Transverse colon (tissue), 4 donors: ENCODE measurements around the gene CDK17. TPM values are rescaled to one million over a fixed set of nuclear protein-coding genes. Genes with fewer than 3 reads are reported as not detected.

Experiments used
- DNase-seq: peaks from one replicate; pipeline ENCODE4 v3.0.0-alpha.2; 2019
- H3K27ac ChIP-seq, 4 donors: fragments of 200-600 bp; sonication (generic); 2 replicates each; pipeline ENCODE4 v1.5.1; 2016 to 2018; ENCODE audit warnings: inconsistent platforms in 4 of 4
- H3K27me3 ChIP-seq: fragments of 200-600 bp; sonication (generic); 2 replicates; pipeline ENCODE4 v1.5.1; 2017; ENCODE audit warnings: inconsistent platforms
- H3K36me3 ChIP-seq, 4 donors: fragments of 200-600 bp; sonication (generic); 2 replicates each; pipeline ENCODE4 v1.5.1; 2017 to 2019; ENCODE audit warnings: inconsistent platforms in 4 of 4
- H3K4me1 ChIP-seq, 4 donors: fragments of 200-600 bp; sonication (generic); 2 replicates each; pipeline ENCODE4 v1.5.1; 2017 to 2020; ENCODE audit warnings: inconsistent platforms in 4 of 4
- H3K4me3 ChIP-seq, 4 donors: fragments of 200-600 bp; sonication (generic); 1 replicate in 1 of 4; 2 replicates in 3 of 4; pipeline versions ENCODE4 v1.5.1 to v1.6.1; 2017 to 2019; ENCODE audit warnings: inconsistent platforms in 4 of 4
- H3K9me3 ChIP-seq, 2 donors: fragments of 200-600 bp; sonication (generic); 2 replicates each; pipeline ENCODE4 v1.5.1; 2017 to 2019; ENCODE audit warnings: inconsistent platforms in 2 of 2
- CTCF ChIP-seq, 5 experiments: fragments of 200-600 bp in 3 of 5; fragments of 450-650 bp in 2 of 5; sonication (generic) in 3 of 5; IDR thresholded peaks; 1 replicate in 2 of 5; 2 replicates in 3 of 5; pipeline ENCODE4 v1.5.1; 2016 to 2017; ENCODE audit warnings: antibody characterized with exemption in 5 of 5, inconsistent platforms in 3 of 5, mild to moderate bottlenecking in 2 of 5, moderate library complexity in 1 of 5
- EP300 ChIP-seq: sonication (generic); formaldehyde crosslinking; IDR thresholded peaks from one replicate; pipeline ENCODE4 v1.6.1; 2017; ENCODE audit warnings: antibody characterized with exemption, low read depth
- POLR2A ChIP-seq: fragments of 450-650 bp; IDR thresholded peaks from one replicate; pipeline ENCODE4 v1.6.1; 2016; ENCODE audit warnings: antibody characterized with exemption, mild to moderate bottlenecking, moderate library complexity
- POLR2AphosphoS5 ChIP-seq, 3 donors: sonication (generic); formaldehyde crosslinking; IDR thresholded peaks; one replicate each; pipeline ENCODE4 v1.6.1; 2016; ENCODE audit warnings: antibody characterized with exemption in 3 of 3
- WGBS, 2 donors: methylation state at CpG; one replicate each; pipeline ENCODE4 v1.1.5; 2018; ENCODE audit warnings: low coverage in 1 of 2; 5-methylcytosine and 5-hydroxymethylcytosine counted together
- in situ Hi-C, 4 donors: fragments of 200-750 bp; cut with MboI; loops; one replicate each; pipeline versions ENCODE4 v1.15.0 to v1.15.1; 2017; ENCODE audit warnings: low sequenced_read_pairs in 3 of 4, low pct_ligation_motif_present in 1 of 4, low pct_unique_long_range_greater_than_20kb in 1 of 4
- intact Hi-C: fragments of 100-400 bp; cut with DNase I; formaldehyde crosslinking; loops from one replicate; pipeline ENCODE4 v1.15.1; 2023; ENCODE audit warnings: low total_unique reads
- total RNA-seq, 4 donors: library from RNA; depleted of rRNA; stranded (reverse); fragments of >200 nt; gene quantifications; one replicate each; pipeline ENCODE4 v1.1.0, GENCODE V29; 2016

CDK17 gene
- total RNA-seq, 4 donors from 2014 or later = 32.5 to 81.4 (median 51.8) TPM

DNA sequence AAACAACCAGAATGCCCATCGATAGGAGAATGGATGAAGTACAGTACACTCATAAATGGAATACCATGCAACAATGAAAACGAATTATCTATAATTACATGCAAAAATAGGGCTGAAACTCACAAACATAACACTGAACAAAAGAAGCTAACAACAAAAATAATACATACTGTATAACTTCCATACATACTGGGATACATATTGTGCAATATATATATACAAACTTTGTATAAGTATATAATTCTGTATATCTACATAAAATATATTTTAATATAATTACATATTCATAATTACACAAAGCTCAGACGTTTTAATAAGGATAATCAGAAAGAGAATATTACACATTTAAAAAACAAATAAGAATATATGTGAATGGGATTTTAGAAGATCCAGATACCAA is 90.2 kb downstream of the CDK17 start:
- H3K27me3 ChIP-seq = no peaks in the 10 kb centered on the region
- intact Hi-C loops (no loop called here), in situ Hi-C loops (no loop called here)
- no peak for TF ChIP-seq CTCF (IDR thresholded peaks at IDR 0.05)
- no peak overlapping the region for H3K4me3 ChIP-seq
- no peaks in the 10 kb centered on the region for H3K9me3 ChIP-seq
- H3K27ac ChIP-seq = no peak overlapping the region
- no peak for DNase-seq
- H3K4me1 ChIP-seq = peaks cover 0 to under 1% (median 0%) of the 10 kb centered on the region in 4 donors
- 84 to 94% methylated on average over 3 of the region's 3 CpGs for WGBS, 2 donors
- H3K36me3 ChIP-seq = peaks cover 0 to 6% (median 0%) of the 10 kb centered on the region in 4 donors

DNA sequence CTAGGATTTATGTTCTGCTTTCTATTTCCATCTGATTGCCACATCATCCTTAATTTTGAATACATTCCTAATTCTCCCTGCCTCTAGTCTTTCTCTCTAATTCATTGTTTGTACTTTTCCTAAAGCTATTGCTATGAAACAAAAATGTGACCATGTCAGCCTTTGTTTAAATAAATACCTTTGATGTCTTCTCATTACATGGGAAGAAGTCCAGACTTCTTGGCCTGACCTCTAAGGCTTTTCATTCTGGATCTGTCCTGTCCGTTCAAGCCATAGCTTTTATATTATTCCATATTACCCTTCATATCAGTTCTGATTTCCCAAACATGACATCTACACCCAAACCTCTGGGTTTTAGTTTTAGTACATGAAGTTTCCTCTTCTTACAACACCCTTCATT is 91.4 kb downstream of the CDK17 start:
- Histone ChIP-seq H3K4me1 (peaks cover 0 to under 1% (median 0%) of the 10 kb centered on the region in 4 donors), H3K4me3 (no peak overlapping the region), H3K36me3 (peaks cover 0 to 6% (median 0%) of the 10 kb centered on the region in 4 donors), H3K27me3 (no peaks in the 10 kb centered on the region), H3K9me3 (no peaks in the 10 kb centered on the region), H3K27ac (peak overlapping the region in 2 of 4 donors; percentile 15 to 38)
- in situ Hi-C loops (no loop called here), intact Hi-C loops (no loop called here)
- no peak for DNase-seq
- 57 to 64% methylated on average over 1 of the region's 1 CpG for WGBS, 2 donors
- TF ChIP-seq CTCF (IDR thresholded peaks at IDR 0.05) = no peak
- no peak for TF ChIP-seq EP300
- no peak for TF ChIP-seq POLR2A
- TF ChIP-seq POLR2AphosphoS5 (IDR thresholded peaks at IDR 0.05) = peak in 1 of 3 donors; percentile 31

DNA sequence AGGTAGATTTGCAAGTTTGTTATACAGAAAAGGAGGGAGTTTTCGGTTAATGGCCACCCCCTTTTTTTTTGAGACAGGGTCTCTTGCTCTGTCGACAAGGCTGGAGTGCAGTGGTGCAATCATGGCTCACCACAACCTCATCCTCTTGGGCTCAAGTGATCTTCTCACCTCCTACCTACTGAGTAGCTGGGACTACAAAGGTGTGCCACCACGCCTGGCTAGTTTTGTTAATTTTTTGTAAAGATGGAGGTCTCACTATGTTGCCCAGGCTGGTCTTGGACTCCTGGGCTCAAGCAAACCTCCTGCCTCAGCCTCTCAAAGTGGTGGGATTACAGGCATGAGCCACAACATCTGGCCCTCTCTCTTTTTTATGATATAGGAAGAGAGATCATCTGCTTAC is 94.6 kb downstream of the CDK17 start:
- Histone ChIP-seq H3K4me3 (no peak overlapping the region), H3K4me1 (peaks cover 0 to 12% (median 0%) of the 10 kb centered on the region in 4 donors), H3K27me3 (no peaks in the 10 kb centered on the region), H3K9me3 (no peaks in the 10 kb centered on the region), H3K36me3 (peaks cover 0 to 4% (median 0%) of the 10 kb centered on the region in 4 donors), H3K27ac (no peak overlapping the region)
- in situ Hi-C loops (no loop called here), intact Hi-C loops (no loop called here)
- DNase-seq = no peak
- WGBS, 2 donors = 95% methylated on average over 3 of the region's 3 CpGs
- TF ChIP-seq CTCF (IDR thresholded peaks at IDR 0.05) = no peak
- TF ChIP-seq POLR2A = no peak
- TF ChIP-seq POLR2AphosphoS5 (IDR thresholded peaks at IDR 0.05) = no peak
- TF ChIP-seq EP300 = no peak

DNA sequence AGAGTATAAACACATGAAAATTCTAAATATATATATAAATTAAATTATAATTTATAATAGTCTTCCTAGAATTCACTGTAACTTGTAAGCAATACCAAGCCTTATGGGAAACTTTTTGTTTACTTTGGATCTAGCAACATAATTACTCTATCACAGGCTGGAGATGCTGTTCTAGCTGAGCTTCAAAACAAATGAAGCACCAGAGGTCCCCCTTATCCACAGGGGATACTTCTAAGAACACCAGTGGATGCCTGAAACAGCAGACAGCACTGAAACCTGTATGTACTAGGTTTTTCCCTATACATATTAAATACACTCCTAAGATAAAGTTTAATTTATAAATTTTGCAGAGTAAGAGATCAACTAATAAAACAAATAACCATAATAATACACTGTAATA is 96.6 kb downstream of the CDK17 start:
- no peak overlapping the region for H3K4me3 ChIP-seq
- in situ Hi-C loops (no loop called here), intact Hi-C loops (no loop called here)
- no peaks in the 10 kb centered on the region for H3K9me3 ChIP-seq
- H3K27me3 ChIP-seq = no peaks in the 10 kb centered on the region
- H3K27ac ChIP-seq = no peak overlapping the region
- DNase-seq = no peak
- peaks cover 0 to 12% (median 5%) of the 10 kb centered on the region in 4 donors for H3K36me3 ChIP-seq
- peaks cover 0 to 12% (median 0%) of the 10 kb centered on the region in 4 donors for H3K4me1 ChIP-seq
- TF ChIP-seq CTCF (IDR thresholded peaks at IDR 0.05) (no peak), POLR2AphosphoS5 (IDR thresholded peaks at IDR 0.05) (no peak), EP300 (no peak), POLR2A (no peak)
